HEK293 (cell line): ENCODE data around the gene CLIC5.
A peak's percentile ranks its signal among the peaks of the same experiment; 100 is the strongest.

Source experiments
- GLIS1 ChIP-seq: fragments of 450-650 bp; formaldehyde crosslinking; IDR thresholded peaks from 2 replicates; pipeline ENCODE4 v1.5.1; 2016; ENCODE audit warnings: missing biosample characterization, missing genetic modification characterization
- IKZF3 ChIP-seq: fragments of 450-650 bp; IDR thresholded peaks from 2 replicates; pipeline ENCODE4 v1.5.0; 2018; ENCODE audit warnings: missing biosample characterization, mild to moderate bottlenecking, missing genetic modification characterization, moderate library complexity
- PRDM1 ChIP-seq: fragments of 450-650 bp; formaldehyde crosslinking; IDR thresholded peaks from 2 replicates; pipeline ENCODE4; 2016; ENCODE audit warnings: missing biosample characterization, missing genetic modification characterization
- SCRT2 ChIP-seq: fragments of 450-650 bp; formaldehyde crosslinking; IDR thresholded peaks from 2 replicates; pipeline ENCODE4 v1.5.1; 2016; ENCODE audit warnings: missing biosample characterization, missing genetic modification characterization
- ZBTB20 ChIP-seq: fragments of 450-650 bp; formaldehyde crosslinking; IDR thresholded peaks from 2 replicates; pipeline ENCODE4 v1.5.1; 2016; ENCODE audit warnings: missing biosample characterization, missing genetic modification characterization
- ZBTB21 ChIP-seq: fragments of 450-650 bp; formaldehyde crosslinking; IDR thresholded peaks from 2 replicates; pipeline ENCODE4 v1.5.1; 2017; ENCODE audit warnings: missing biosample characterization, missing genetic modification characterization
- ZBTB48 ChIP-seq: fragments of 450-650 bp; formaldehyde crosslinking; IDR thresholded peaks from 2 replicates; pipeline ENCODE4 v1.5.1; 2016; ENCODE audit warnings: missing biosample characterization, missing genetic modification characterization
- ZBTB7A ChIP-seq: fragments of 450-650 bp; formaldehyde crosslinking; IDR thresholded peaks from 2 replicates; pipeline ENCODE4 v1.5.1; 2016; ENCODE audit warnings: low read depth, missing biosample characterization, missing genetic modification characterization
- ZBTB8A ChIP-seq: fragments of 450-650 bp; formaldehyde crosslinking; IDR thresholded peaks from 2 replicates; pipeline ENCODE4 v1.5.1; 2016; ENCODE audit warnings: missing biosample characterization, missing genetic modification characterization
- ZFP37 ChIP-seq: fragments of 450-650 bp; formaldehyde crosslinking; IDR thresholded peaks from 2 replicates; pipeline ENCODE4 v1.5.1; 2016; ENCODE audit warnings: missing biosample characterization, missing genetic modification characterization
- ZNF133 ChIP-seq: fragments of 450-650 bp; formaldehyde crosslinking; IDR thresholded peaks from 2 replicates; pipeline ENCODE4 v1.5.1; 2016; ENCODE audit warnings: missing biosample characterization, missing genetic modification characterization
- ZNF169 ChIP-seq: fragments of 450-650 bp; formaldehyde crosslinking; IDR thresholded peaks from 2 replicates; pipeline ENCODE4 v1.5.1; 2016; ENCODE audit warnings: missing biosample characterization, missing genetic modification characterization
- ZNF214 ChIP-seq: fragments of 450-650 bp; formaldehyde crosslinking; IDR thresholded peaks from 2 replicates; pipeline ENCODE4 v1.5.1; 2017; ENCODE audit warnings: missing biosample characterization, mild to moderate bottlenecking, missing genetic modification characterization, borderline replicate concordance
- ZNF24 ChIP-seq: fragments of 450-650 bp; formaldehyde crosslinking; IDR thresholded peaks from 2 replicates; pipeline ENCODE4 v1.5.1; 2016; ENCODE audit warnings: missing biosample characterization, missing genetic modification characterization
- ZNF292 ChIP-seq: fragments of 450-650 bp; formaldehyde crosslinking; IDR thresholded peaks from 2 replicates; pipeline ENCODE4 v1.5.1; 2016; ENCODE audit warnings: low read depth, missing biosample characterization, missing genetic modification characterization, borderline replicate concordance
- ZNF341 ChIP-seq: fragments of 450-650 bp; formaldehyde crosslinking; IDR thresholded peaks from 2 replicates; pipeline ENCODE4; 2016; ENCODE audit warnings: low read depth, missing biosample characterization, missing genetic modification characterization
- ZNF366 ChIP-seq: fragments of 450-650 bp; formaldehyde crosslinking; conservative IDR thresholded peaks from 2 replicates; pipeline ENCODE4 v1.5.1; 2016; ENCODE audit warnings: missing biosample characterization, missing genetic modification characterization
- ZNF433 ChIP-seq: fragments of 450-650 bp; formaldehyde crosslinking; IDR thresholded peaks from 2 replicates; pipeline ENCODE4 v1.5.1; 2016; ENCODE audit warnings: missing biosample characterization, missing genetic modification characterization, low read depth
- ZNF585B ChIP-seq: fragments of 450-650 bp; formaldehyde crosslinking; IDR thresholded peaks from 2 replicates; pipeline ENCODE4 v1.5.1; 2016; ENCODE audit warnings: missing biosample characterization, missing genetic modification characterization
- ZNF629 ChIP-seq: fragments of 450-650 bp; formaldehyde crosslinking; IDR thresholded peaks from 2 replicates; pipeline ENCODE4 v1.5.1; 2017; ENCODE audit warnings: missing biosample characterization, missing genetic modification characterization
- ZNF677 ChIP-seq: fragments of 450-650 bp; IDR thresholded peaks from 2 replicates; pipeline ENCODE4 v1.5.0; 2018; ENCODE audit warnings: missing biosample characterization, mild to moderate bottlenecking, missing genetic modification characterization, moderate library complexity
- ZNF701 ChIP-seq: fragments of 450-650 bp; formaldehyde crosslinking; IDR thresholded peaks from 2 replicates; pipeline ENCODE4 v1.5.1; 2016; ENCODE audit warnings: missing biosample characterization, missing genetic modification characterization
- ZNF776 ChIP-seq: fragments of 450-650 bp; formaldehyde crosslinking; IDR thresholded peaks from 2 replicates; pipeline ENCODE4 v1.5.0; 2017; ENCODE audit warnings: missing biosample characterization, missing genetic modification characterization, borderline replicate concordance
- ZNF792 ChIP-seq: fragments of 450-650 bp; formaldehyde crosslinking; IDR thresholded peaks from 2 replicates; pipeline ENCODE4 v1.5.1; 2016; ENCODE audit warnings: missing biosample characterization, missing genetic modification characterization
- TF ChIP-seq, protein P1 (sequence below): fragments of 450-650 bp; formaldehyde crosslinking; IDR thresholded peaks from 2 replicates; pipeline ENCODE4 v1.5.1; 2016; ENCODE audit warnings: missing biosample characterization, missing genetic modification characterization, borderline replicate concordance
- TF ChIP-seq, protein P2 (sequence below): fragments of 450-650 bp; formaldehyde crosslinking; IDR thresholded peaks from 2 replicates; pipeline ENCODE4 v1.5.1; 2017; ENCODE audit warnings: missing biosample characterization, missing genetic modification characterization
- TF ChIP-seq, protein P3 (sequence below): fragments of 450-650 bp; IDR thresholded peaks from 2 replicates; pipeline ENCODE4 v1.5.1; 2018; ENCODE audit warnings: missing biosample characterization, mild to moderate bottlenecking, missing genetic modification characterization
- TF ChIP-seq, protein P4 (sequence below): fragments of 450-650 bp; formaldehyde crosslinking; IDR thresholded peaks from 2 replicates; pipeline ENCODE4; 2016; ENCODE audit warnings: missing biosample characterization, missing genetic modification characterization
- TF ChIP-seq, protein P5 (sequence below): fragments of 450-650 bp; formaldehyde crosslinking; IDR thresholded peaks from 2 replicates; pipeline ENCODE4 v1.5.1; 2016; ENCODE audit warnings: missing biosample characterization, missing genetic modification characterization

Gene CLIC5

DNA sequence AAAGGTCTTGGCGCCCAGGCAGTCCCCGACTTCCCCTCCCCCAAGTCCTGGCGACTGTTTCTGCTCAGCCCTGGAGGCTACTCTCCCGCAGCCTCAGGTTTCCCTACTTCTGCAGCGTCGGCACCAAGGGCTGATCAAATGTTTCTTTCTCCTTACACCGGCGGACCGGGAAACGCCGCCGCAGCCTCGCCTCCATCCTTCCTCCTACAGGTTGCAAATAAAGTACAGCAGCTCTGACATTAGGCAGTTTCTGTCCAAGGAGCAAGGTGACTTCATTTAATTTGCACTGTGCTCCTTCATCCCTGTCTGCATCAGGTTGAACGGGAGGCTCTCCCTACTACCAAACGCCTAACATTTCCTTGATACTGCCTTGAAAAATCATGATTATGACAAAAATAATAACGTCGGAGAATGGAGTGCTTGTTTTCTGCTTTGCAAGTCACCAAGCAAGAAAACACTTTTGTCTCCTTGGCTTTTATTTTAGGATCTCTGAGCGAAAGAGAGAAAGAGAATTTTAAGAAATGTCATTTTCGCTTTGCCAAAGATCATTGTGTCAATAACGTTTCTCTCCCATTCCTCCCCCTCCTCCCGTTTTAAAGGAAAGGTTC, 1.0 kb downstream of the CLIC5 start (continued):
- TF ChIP-seq, protein P1, sequence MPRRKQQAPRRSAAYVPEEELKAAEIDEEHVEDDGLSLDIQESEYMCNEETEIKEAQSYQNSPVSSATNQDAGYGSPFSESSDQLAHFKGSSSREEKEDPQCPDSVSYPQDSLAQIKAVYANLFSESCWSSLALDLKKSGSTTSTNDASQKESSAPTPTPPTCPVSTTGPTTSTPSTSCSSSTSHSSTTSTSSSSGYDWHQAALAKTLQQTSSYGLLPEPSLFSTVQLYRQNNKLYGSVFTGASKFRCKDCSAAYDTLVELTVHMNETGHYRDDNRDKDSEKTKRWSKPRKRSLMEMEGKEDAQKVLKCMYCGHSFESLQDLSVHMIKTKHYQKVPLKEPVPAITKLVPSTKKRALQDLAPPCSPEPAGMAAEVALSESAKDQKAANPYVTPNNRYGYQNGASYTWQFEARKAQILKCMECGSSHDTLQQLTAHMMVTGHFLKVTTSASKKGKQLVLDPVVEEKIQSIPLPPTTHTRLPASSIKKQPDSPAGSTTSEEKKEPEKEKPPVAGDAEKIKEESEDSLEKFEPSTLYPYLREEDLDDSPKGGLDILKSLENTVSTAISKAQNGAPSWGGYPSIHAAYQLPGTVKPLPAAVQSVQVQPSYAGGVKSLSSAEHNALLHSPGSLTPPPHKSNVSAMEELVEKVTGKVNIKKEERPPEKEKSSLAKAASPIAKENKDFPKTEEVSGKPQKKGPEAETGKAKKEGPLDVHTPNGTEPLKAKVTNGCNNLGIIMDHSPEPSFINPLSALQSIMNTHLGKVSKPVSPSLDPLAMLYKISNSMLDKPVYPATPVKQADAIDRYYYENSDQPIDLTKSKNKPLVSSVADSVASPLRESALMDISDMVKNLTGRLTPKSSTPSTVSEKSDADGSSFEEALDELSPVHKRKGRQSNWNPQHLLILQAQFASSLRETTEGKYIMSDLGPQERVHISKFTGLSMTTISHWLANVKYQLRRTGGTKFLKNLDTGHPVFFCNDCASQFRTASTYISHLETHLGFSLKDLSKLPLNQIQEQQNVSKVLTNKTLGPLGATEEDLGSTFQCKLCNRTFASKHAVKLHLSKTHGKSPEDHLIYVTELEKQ (tag by site-specific recombination), result no peak
- TF ChIP-seq ZBTB20 (tag by site-specific recombination) (no peak; the same call in 1 of the 2 replicates), ZBTB8A (tag by site-specific recombination) (no peak), ZBTB7A (tag by site-specific recombination) (no peak), ZNF24 (tag by site-specific recombination) (no peak), ZBTB21 (tag by site-specific recombination) (no peak), ZNF701 (tag by site-specific recombination) (no peak), SCRT2 (tag by site-specific recombination) (peak; percentile 96), ZBTB48 (peak; percentile 55; the same call in 1 of the 2 replicates), GLIS1 (peak; percentile 40; the same call in 1 of the 2 replicates), ZNF433 (no peak), ZFP37 (tag by site-specific recombination) (0 out of 2 replicates have a peak, but pooled peaks have one; percentile 26), PRDM1 (tag by site-specific recombination) (peak; percentile 20; the same call in 1 of the 2 replicates), ZNF792 (tag by site-specific recombination) (no peak), IKZF3 (no peak), ZNF629 (tag by site-specific recombination) (no peak), ZNF133 (tag by site-specific recombination) (no peak), ZNF776 (tag by site-specific recombination) (no peak), ZNF292 (tag by site-specific recombination) (no peak), ZNF677 (tag by site-specific recombination) (no peak), ZNF169 (tag by site-specific recombination) (no peak), ZNF366 (tag by site-specific recombination) (no peak), ZNF214 (tag by site-specific recombination) (no peak), ZNF585B (tag by site-specific recombination) (no peak), ZNF341 (tag by site-specific recombination) (no peak)
- TF ChIP-seq, protein P2, sequence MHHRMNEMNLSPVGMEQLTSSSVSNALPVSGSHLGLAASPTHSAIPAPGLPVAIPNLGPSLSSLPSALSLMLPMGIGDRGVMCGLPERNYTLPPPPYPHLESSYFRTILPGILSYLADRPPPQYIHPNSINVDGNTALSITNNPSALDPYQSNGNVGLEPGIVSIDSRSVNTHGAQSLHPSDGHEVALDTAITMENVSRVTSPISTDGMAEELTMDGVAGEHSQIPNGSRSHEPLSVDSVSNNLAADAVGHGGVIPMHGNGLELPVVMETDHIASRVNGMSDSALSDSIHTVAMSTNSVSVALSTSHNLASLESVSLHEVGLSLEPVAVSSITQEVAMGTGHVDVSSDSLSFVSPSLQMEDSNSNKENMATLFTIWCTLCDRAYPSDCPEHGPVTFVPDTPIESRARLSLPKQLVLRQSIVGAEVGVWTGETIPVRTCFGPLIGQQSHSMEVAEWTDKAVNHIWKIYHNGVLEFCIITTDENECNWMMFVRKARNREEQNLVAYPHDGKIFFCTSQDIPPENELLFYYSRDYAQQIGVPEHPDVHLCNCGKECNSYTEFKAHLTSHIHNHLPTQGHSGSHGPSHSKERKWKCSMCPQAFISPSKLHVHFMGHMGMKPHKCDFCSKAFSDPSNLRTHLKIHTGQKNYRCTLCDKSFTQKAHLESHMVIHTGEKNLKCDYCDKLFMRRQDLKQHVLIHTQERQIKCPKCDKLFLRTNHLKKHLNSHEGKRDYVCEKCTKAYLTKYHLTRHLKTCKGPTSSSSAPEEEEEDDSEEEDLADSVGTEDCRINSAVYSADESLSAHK (tag by site-specific recombination), result peak; percentile 27; the same call in 1 of the 2 replicates
- TF ChIP-seq, protein P3, sequence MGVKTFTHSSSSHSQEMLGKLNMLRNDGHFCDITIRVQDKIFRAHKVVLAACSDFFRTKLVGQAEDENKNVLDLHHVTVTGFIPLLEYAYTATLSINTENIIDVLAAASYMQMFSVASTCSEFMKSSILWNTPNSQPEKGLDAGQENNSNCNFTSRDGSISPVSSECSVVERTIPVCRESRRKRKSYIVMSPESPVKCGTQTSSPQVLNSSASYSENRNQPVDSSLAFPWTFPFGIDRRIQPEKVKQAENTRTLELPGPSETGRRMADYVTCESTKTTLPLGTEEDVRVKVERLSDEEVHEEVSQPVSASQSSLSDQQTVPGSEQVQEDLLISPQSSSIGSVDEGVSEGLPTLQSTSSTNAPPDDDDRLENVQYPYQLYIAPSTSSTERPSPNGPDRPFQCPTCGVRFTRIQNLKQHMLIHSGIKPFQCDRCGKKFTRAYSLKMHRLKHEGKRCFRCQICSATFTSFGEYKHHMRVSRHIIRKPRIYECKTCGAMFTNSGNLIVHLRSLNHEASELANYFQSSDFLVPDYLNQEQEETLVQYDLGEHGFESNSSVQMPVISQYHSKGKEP, result no peak
- TF ChIP-seq, protein P4, sequence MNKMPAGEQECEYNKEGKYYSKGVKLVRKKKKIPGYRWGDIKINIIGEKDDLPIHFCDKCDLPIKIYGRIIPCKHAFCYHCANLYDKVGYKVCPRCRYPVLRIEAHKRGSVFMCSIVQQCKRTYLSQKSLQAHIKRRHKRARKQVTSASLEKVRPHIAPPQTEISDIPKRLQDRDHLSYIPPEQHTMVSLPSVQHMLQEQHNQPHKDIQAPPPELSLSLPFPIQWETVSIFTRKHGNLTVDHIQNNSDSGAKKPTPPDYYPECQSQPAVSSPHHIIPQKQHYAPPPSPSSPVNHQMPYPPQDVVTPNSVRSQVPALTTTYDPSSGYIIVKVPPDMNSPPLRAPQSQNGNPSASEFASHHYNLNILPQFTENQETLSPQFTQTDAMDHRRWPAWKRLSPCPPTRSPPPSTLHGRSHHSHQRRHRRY (tag by site-specific recombination), result no peak
- TF ChIP-seq, protein P5, sequence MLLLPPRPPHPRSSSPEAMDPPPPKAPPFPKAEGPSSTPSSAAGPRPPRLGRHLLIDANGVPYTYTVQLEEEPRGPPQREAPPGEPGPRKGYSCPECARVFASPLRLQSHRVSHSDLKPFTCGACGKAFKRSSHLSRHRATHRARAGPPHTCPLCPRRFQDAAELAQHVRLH (tag by site-specific recombination), result no peak
